Osteocyte (in vitro differentiated cells): ENCODE measurements around the gene DHX34. TPM values are rescaled to one million over a fixed set of nuclear protein-coding genes. Genes with fewer than 3 reads are reported as not detected.
"Not testable (repeated sequence)": the region's sequence is repeated elsewhere in the genome, so short reads cannot be mapped to it uniquely, and the experiment has no call there.

ENCODE experiments used
- DNase-seq: peaks from one replicate; pipeline ENCODE4 v3.0.0; 2021; ENCODE audit warnings: mixed read lengths; ENCODE audit not compliant: unreplicated experiment; ENCODE audit errors: extremely low spot score
- H3K27ac Mint-ChIP-seq: one replicate; pipeline ENCODE4 v1.8.0; 2021; ENCODE audit warnings: mild to moderate bottlenecking, mixed read lengths; ENCODE audit not compliant: unreplicated experiment
- H3K27me3 Mint-ChIP-seq: one replicate; pipeline ENCODE4 v1.8.0; 2021; ENCODE audit warnings: mixed read lengths; ENCODE audit not compliant: unreplicated experiment
- H3K36me3 Mint-ChIP-seq: one replicate; pipeline ENCODE4 v1.8.0; 2021; ENCODE audit warnings: mixed read lengths; ENCODE audit not compliant: unreplicated experiment
- H3K4me1 Mint-ChIP-seq: one replicate; pipeline ENCODE4 v1.8.0; 2021; ENCODE audit warnings: mixed read lengths; ENCODE audit not compliant: unreplicated experiment
- H3K4me3 Mint-ChIP-seq: one replicate; pipeline ENCODE4 v1.8.0; 2021; ENCODE audit warnings: mild to moderate bottlenecking, moderate library complexity, mixed read lengths; ENCODE audit not compliant: unreplicated experiment
- H3K9me3 Mint-ChIP-seq: one replicate; pipeline ENCODE4 v1.8.0; 2021; ENCODE audit warnings: mixed read lengths; ENCODE audit not compliant: unreplicated experiment
- CTCF ChIP-seq: fragments of 200-600 bp; sonication (generic); IDR thresholded peaks from 2 replicates; pipeline ENCODE4 v1.5.0; 2021; ENCODE audit warnings: antibody characterized with exemption, mild to moderate bottlenecking, moderate library complexity
- total RNA-seq: library from RNA; stranded (reverse); gene quantifications from 2 replicates; pipeline ENCODE4 v1.2.1, GENCODE V29; 2021

The DHX34 gene
- total RNA-seq, 1 donor from 2014 or later = 17.5 TPM

DNA sequence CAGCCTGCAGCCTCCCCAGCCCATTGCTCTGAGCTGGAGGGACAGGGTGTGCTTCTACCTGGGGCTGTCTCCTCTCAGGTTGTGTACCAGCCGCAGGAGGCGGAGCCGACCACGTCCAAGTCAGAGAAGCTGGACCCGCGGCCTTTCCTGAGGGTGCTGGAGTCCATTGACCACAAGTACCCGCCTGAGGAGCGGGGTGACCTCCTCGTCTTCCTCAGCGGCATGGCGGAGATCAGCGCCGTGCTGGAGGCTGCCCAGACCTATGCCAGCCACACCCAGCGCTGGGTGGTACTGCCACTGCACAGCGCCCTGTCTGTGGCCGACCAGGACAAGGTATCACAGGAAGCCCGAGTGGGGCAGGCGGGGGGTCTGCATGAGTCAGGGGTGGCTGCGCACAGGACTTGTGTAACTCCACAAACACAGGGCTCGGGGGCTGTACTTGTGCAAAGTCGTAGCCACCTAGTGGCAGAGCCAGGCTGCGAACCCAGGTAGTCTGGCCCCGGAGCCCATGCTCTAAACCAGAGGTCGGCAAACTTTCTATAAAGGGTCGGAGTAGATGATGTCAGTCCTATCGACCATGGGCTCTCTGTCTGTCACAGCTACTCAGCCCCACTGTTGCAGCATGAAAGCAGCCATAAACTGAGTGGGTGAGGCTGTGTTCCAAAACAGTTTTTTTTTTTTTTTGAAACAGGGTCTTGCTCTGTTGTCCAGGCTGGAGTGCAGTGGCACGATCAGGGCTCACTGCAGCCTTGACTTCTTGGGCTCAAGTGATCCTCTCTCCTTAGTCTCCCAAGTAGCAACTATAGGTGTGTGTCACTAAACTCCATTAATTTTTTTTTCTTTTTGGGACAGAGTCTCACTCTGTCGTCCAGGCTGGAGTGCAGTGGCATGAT, 8.9 kb downstream of the DHX34 start:
- no peaks in the 10 kb centered on the region for H3K27me3 Mint-ChIP-seq
- H3K27ac Mint-ChIP-seq = no peak overlapping the region
- no peak for TF ChIP-seq CTCF
- no peaks in the 10 kb centered on the region for H3K4me1 Mint-ChIP-seq
- H3K9me3 Mint-ChIP-seq = no peaks in the 10 kb centered on the region
- H3K36me3 Mint-ChIP-seq = peaks cover 58% of the 10 kb centered on the region
- H3K4me3 Mint-ChIP-seq = no peak overlapping the region
- no peak for DNase-seq

- no peak overlapping the region for H3K27ac Mint-ChIP-seq
- peaks cover 59% of the 10 kb centered on the region for H3K36me3 Mint-ChIP-seq
- H3K4me1 Mint-ChIP-seq = peaks cover 2% of the 10 kb centered on the region
- no peaks in the 10 kb centered on the region for H3K9me3 Mint-ChIP-seq
- H3K4me3 Mint-ChIP-seq = no peak overlapping the region
- TF ChIP-seq CTCF = no peak
- no peaks in the 10 kb centered on the region for H3K27me3 Mint-ChIP-seq
- DNase-seq = no peak
Observed at GRCh38 chr19:47358936-47359335, 9.8 kb downstream of the DHX34 start.

GRCh38 chr19:47362321-47362720, 13.2 kb downstream of the DHX34 start:
- no peaks in the 10 kb centered on the region for H3K9me3 Mint-ChIP-seq
- peaks cover 5% of the 10 kb centered on the region for H3K4me1 Mint-ChIP-seq

DNA sequence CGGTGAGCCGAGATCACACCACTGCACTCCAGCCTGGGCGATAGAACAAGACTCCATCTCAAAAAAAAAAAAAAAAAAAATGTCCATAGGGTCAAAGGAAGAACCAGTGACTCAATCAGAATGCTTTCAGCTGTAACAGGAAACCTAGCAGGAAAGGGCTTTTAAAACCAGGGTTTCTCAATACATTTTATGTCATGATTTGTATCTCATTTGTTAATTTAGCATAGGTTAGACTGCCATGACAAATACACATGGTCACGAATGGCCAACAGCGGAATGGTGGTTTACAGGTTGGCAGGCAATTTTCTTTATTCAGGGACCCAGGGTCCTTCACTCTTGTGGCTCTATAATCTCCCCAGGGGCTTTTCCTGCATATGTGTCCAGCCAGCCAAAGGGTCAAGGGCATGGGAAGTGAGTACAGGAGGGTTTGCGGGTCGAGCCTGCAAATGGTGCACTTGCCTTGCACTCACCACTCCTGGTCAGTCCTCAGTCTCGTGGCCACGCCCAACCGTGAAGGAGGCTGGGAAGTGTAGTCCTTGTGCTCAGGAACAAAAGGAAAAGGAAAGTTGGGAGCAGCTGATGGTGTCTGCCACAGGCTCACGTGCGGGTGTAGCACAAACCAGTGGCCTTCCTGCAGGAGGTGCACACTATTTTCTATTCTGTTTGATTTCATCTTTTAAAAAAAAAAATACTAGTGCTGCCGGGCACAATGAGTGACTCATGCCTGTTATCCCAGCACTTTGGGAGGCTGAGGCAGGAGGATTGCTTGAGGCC, 14.8 kb downstream of the DHX34 start:
- DNase-seq = no peak
- peaks cover 39% of the 10 kb centered on the region for H3K36me3 Mint-ChIP-seq
- H3K4me1 Mint-ChIP-seq = peaks cover 5% of the 10 kb centered on the region
- H3K4me3 Mint-ChIP-seq = no peak overlapping the region
- peak overlapping the region; percentile 23 for H3K27ac Mint-ChIP-seq
- no peak for TF ChIP-seq CTCF
- H3K27me3 Mint-ChIP-seq = no peaks in the 10 kb centered on the region
- H3K9me3 Mint-ChIP-seq = no peaks in the 10 kb centered on the region

More at GRCh38 chr19:47362321-47362720, 13.2 kb downstream of the DHX34 start:
- Mint-ChIP-seq H3K27me3 (no peaks in the 10 kb centered on the region), H3K36me3 (peaks cover 53% of the 10 kb centered on the region), H3K27ac (no peak overlapping the region), H3K4me3 (no peak overlapping the region)
- no peak for TF ChIP-seq CTCF
- DNase-seq = no peak

DNA sequence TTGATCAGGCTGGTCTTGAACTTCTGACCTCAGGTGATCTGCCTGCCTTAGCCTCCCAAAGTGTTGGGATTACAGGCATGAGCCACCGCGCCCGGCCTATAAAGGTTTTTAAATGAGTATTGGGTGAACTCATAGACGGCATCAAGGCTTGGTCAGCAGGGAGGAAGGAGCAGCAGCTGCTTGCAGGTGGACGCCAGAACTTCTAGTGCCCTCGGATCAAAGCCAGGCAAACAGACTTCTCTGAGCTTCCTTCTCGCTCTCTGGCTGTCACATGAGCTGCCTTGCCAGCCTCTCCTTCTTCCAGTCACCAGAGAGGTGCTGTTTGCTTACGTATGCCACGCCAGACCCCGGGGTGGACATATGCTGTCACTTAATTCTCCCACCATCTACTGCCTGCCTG, 16.3 kb downstream of the DHX34 start:
- H3K4me3 Mint-ChIP-seq, H3K27ac Mint-ChIP-seq, H3K27me3 Mint-ChIP-seq, DNase-seq, H3K9me3 Mint-ChIP-seq: not testable (repeated sequence)
- Mint-ChIP-seq H3K4me1 (peaks cover 17% of the 10 kb centered on the region), H3K36me3 (peaks cover 37% of the 10 kb centered on the region)
